Measurements from ENCODE around the gene TNNT1.

The TNNT1 gene

DNA sequence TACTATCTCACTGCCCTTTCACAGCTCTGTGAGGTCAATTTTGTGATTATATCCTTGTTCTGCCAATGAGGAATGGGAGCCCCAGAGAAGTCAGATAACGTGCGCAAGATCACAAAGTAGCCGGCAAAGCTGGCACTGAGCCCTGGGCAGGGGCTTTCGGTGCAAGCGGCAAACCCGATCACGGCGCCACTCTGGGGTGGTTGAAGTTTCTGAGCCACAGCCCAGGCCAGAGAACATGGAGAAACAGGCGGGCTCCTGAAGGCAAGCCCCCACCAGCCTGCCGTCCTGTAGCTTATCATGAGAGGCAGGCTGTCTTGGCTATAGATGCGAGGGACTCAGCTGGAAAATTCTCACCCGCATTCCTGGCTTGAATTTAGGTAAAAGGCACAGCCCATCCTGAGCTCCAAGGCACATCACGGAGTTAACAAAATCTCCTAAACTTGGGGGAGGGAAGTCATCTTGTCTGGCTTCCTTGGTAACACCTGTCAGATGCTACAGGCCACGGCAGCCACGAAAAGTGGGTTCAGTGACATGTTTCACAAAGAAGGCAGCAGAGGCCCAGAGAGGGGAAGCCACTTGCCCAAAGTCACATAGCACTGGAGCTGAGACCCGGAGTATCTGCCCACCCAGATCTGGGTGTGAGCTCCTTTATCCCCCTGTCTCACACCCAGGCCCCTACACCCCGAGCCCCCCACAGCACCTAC lies 12.5 kb downstream of the TNNT1 start:
- DNase-seq (ENCODE audit: low read depth, low spot score) = no peak
- no peak overlapping the region for H3K4me3 ChIP-seq (ENCODE audit: insufficient read length, low read depth)
- no peaks in the 10 kb centered on the region for H3K27me3 ChIP-seq (ENCODE audit: insufficient read depth, insufficient read length)
- TF ChIP-seq SUZ12 (IDR thresholded peaks at IDR 0.05; ENCODE audit: extremely low read depth, insufficient read depth, insufficient read length) (no peak), ZNF274 (IDR thresholded peaks at IDR 0.05; ENCODE audit: low read depth, low read length) (no peak), YY1 (IDR thresholded peaks at IDR 0.05; ENCODE audit: insufficient read depth, insufficient read length) (no peak)
- peaks cover 36% of the 10 kb centered on the region for H3K36me3 ChIP-seq (ENCODE audit: insufficient read depth, insufficient read length, low read length)
- no peaks in the 10 kb centered on the region for H3K9me3 ChIP-seq (ENCODE audit: insufficient read depth, low read length)
- peaks cover 10% of the 10 kb centered on the region for H3K4me1 ChIP-seq (ENCODE audit: insufficient read depth, insufficient read length)
- no peak overlapping the region for H3K9ac ChIP-seq (ENCODE audit: insufficient read length, low read depth)

- Histone ChIP-seq H3K4me1 (ENCODE audit: insufficient read depth, insufficient read length) (peaks cover 6% of the 10 kb centered on the region), H3K9me3 (ENCODE audit: insufficient read depth, low read length) (no peaks in the 10 kb centered on the region), H3K4me3 (ENCODE audit: insufficient read length, low read depth) (no peak overlapping the region), H3K27me3 (ENCODE audit: insufficient read depth, insufficient read length) (no peaks in the 10 kb centered on the region), H3K9ac (ENCODE audit: insufficient read length, low read depth) (no peak overlapping the region), H3K36me3 (ENCODE audit: insufficient read depth, insufficient read length, low read length) (peaks cover 31% of the 10 kb centered on the region)
- TF ChIP-seq YY1 (IDR thresholded peaks at IDR 0.05; ENCODE audit: insufficient read depth, insufficient read length) = no peak
- no peak for TF ChIP-seq ZNF274 (IDR thresholded peaks at IDR 0.05; ENCODE audit: low read depth, low read length)
- TF ChIP-seq SUZ12 (IDR thresholded peaks at IDR 0.05; ENCODE audit: extremely low read depth, insufficient read depth, insufficient read length) = no peak
- DNase-seq (ENCODE audit: low read depth, low spot score) = no peak
Measured at GRCh38 chr19:55134736-55135135, 14.3 kb downstream of the TNNT1 start.

GRCh38 chr19:55133639-55134444 lies 15.2 kb downstream of the TNNT1 start:
- no peaks in the 10 kb centered on the region for H3K27me3 ChIP-seq (ENCODE audit: insufficient read depth, insufficient read length)
- DNase-seq (ENCODE audit: low read depth, low spot score) = no peak
- no peak for TF ChIP-seq ZNF274 (IDR thresholded peaks at IDR 0.05; ENCODE audit: low read depth, low read length)
- TF ChIP-seq YY1 (IDR thresholded peaks at IDR 0.05; ENCODE audit: insufficient read depth, insufficient read length) = no peak
- no peak for TF ChIP-seq SUZ12 (IDR thresholded peaks at IDR 0.05; ENCODE audit: extremely low read depth, insufficient read depth, insufficient read length)
- peaks cover 31% of the 10 kb centered on the region for H3K36me3 ChIP-seq (ENCODE audit: insufficient read depth, insufficient read length, low read length)
- no peak overlapping the region for H3K4me3 ChIP-seq (ENCODE audit: insufficient read length, low read depth)
- H3K4me1 ChIP-seq (ENCODE audit: insufficient read depth, insufficient read length) = peaks cover 6% of the 10 kb centered on the region
- no peaks in the 10 kb centered on the region for H3K9me3 ChIP-seq (ENCODE audit: insufficient read depth, low read length)
- H3K9ac ChIP-seq (ENCODE audit: insufficient read length, low read depth) = peak overlapping the region; percentile 21

DNA sequence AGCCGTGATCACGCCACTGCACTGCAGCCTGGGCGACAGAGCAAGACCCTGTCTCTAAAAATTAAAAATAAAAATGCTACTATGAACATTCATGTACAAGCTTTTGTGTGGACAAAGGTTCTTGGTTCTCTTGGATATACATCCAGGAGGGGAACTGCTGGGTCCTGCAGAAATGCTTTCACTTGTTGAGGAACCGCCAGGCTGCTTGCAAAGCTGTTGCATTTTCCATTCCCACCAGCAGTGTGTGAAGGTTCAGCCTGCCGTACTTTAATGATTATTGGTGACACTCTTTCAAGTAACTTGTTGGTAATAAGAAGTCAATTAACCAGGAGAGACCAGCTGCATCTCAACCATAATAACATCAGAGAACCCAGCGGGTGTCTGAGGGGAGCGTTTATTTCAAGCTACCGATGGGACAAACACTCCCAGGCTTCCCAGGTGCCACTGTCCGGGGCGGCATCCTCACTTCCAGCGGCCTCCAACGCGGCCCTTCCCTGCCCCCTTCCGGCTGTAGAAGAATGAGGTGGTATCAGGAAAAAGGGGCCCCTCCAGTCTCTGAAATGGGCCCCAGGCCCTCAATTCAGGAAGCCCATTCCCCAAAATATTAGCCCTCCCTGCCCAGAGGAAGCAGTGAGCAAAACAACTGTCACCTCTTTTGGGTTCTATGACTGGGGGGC lies 16.4 kb downstream of the TNNT1 start:
- TF ChIP-seq YY1 (IDR thresholded peaks at IDR 0.05; ENCODE audit: insufficient read depth, insufficient read length) (no peak), SUZ12 (IDR thresholded peaks at IDR 0.05; ENCODE audit: extremely low read depth, insufficient read depth, insufficient read length) (no peak), ZNF274 (IDR thresholded peaks at IDR 0.05; ENCODE audit: low read depth, low read length) (no peak)

DNA sequence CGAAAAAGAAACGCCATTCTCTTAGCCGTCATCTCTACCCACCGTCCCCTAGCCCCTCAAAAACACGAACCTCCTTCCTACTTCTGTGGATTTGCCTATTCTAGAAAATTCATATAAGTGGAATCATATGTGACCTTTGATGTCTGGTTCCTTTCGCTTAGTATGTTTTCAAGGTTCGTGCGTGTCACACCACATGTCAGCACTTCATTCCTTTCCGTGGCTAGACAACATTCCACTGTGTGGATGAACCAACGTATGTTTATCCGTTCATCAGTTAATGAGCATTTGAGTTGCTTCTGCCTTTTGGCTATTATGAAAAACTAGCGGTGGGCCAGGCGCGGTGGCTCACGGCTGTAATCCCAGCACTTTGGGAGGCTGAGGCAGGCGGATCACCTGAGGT lies 17.6 kb downstream of the TNNT1 start:
- no peaks in the 10 kb centered on the region for H3K9me3 ChIP-seq (ENCODE audit: insufficient read depth, low read length)
- H3K4me1 ChIP-seq (ENCODE audit: insufficient read depth, insufficient read length) = peaks cover 6% of the 10 kb centered on the region
- H3K27me3 ChIP-seq (ENCODE audit: insufficient read depth, insufficient read length) = no peaks in the 10 kb centered on the region
- no peak for DNase-seq (ENCODE audit: low read depth, low spot score)
- no peak overlapping the region for H3K9ac ChIP-seq (ENCODE audit: insufficient read length, low read depth)
- peaks cover 26% of the 10 kb centered on the region for H3K36me3 ChIP-seq (ENCODE audit: insufficient read depth, insufficient read length, low read length)
- no peak overlapping the region for H3K4me3 ChIP-seq (ENCODE audit: insufficient read length, low read depth)
- TF ChIP-seq SUZ12 (IDR thresholded peaks at IDR 0.05; ENCODE audit: extremely low read depth, insufficient read depth, insufficient read length) = no peak
- TF ChIP-seq ZNF274 (IDR thresholded peaks at IDR 0.05; ENCODE audit: low read depth, low read length) = no peak
- TF ChIP-seq YY1 (IDR thresholded peaks at IDR 0.05; ENCODE audit: insufficient read depth, insufficient read length) = no peak

More for the DNA sequence above, 16.4 kb downstream of the TNNT1 start:
- Histone ChIP-seq H3K9me3 (ENCODE audit: insufficient read depth, low read length) (no peaks in the 10 kb centered on the region), H3K4me3 (ENCODE audit: insufficient read length, low read depth) (no peak overlapping the region), H3K36me3 (ENCODE audit: insufficient read depth, insufficient read length, low read length) (peaks cover 31% of the 10 kb centered on the region), H3K27me3 (ENCODE audit: insufficient read depth, insufficient read length) (no peaks in the 10 kb centered on the region), H3K9ac (ENCODE audit: insufficient read length, low read depth) (no peak overlapping the region), H3K4me1 (ENCODE audit: insufficient read depth, insufficient read length) (peaks cover 6% of the 10 kb centered on the region)
- no peak for DNase-seq (ENCODE audit: low read depth, low spot score)

DNA sequence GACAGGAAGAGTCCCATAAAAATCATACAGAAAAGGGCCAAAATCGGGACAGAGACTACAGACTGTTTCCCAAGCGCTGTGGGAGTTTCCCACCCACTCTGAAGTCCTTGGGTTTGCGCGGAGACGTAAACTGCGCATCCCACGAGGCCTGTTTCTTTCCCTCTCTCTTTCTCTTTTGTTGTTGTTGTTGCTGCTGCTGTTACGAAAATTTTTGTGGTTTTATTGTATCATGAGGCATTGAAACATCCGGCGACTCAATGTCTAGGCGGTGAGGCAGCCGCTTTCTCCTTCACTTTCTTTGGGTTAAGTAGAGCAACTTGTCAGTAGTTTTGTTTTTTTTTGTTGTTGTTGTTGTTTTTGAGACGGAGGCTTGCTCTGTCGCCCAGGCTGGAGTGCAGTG lies 30.0 kb downstream of the TNNT1 start:
- Histone ChIP-seq H3K36me3 (ENCODE audit: insufficient read depth, insufficient read length, low read length) (peaks cover 4% of the 10 kb centered on the region), H3K9ac (ENCODE audit: insufficient read length, low read depth) (peak overlapping the region; percentile 72), H3K4me3 (ENCODE audit: insufficient read length, low read depth) (peak overlapping the region; percentile 62), H3K9me3 (ENCODE audit: insufficient read depth, low read length) (no peaks in the 10 kb centered on the region), H3K27me3 (ENCODE audit: insufficient read depth, insufficient read length) (no peaks in the 10 kb centered on the region), H3K4me1 (ENCODE audit: insufficient read depth, insufficient read length) (peaks cover 4% of the 10 kb centered on the region)
- no peak for TF ChIP-seq YY1 (IDR thresholded peaks at IDR 0.05; ENCODE audit: insufficient read depth, insufficient read length)
- TF ChIP-seq SUZ12 (IDR thresholded peaks at IDR 0.05; ENCODE audit: extremely low read depth, insufficient read depth, insufficient read length) = no peak
- TF ChIP-seq ZNF274 (IDR thresholded peaks at IDR 0.05; ENCODE audit: low read depth, low read length) = no peak
- DNase-seq (ENCODE audit: low read depth, low spot score) = no peak

All from NT2/D1 (cell line).